Measurements from ENCODE around the gene EGFL8.
A peak's percentile ranks its signal among the peaks of the same experiment; 100 is the strongest.

EGFL8 gene

GRCh38 chr6:32147401-32148132, 16.8 kb upstream of the EGFL8 start:
- no peak for DNase-seq

DNA sequence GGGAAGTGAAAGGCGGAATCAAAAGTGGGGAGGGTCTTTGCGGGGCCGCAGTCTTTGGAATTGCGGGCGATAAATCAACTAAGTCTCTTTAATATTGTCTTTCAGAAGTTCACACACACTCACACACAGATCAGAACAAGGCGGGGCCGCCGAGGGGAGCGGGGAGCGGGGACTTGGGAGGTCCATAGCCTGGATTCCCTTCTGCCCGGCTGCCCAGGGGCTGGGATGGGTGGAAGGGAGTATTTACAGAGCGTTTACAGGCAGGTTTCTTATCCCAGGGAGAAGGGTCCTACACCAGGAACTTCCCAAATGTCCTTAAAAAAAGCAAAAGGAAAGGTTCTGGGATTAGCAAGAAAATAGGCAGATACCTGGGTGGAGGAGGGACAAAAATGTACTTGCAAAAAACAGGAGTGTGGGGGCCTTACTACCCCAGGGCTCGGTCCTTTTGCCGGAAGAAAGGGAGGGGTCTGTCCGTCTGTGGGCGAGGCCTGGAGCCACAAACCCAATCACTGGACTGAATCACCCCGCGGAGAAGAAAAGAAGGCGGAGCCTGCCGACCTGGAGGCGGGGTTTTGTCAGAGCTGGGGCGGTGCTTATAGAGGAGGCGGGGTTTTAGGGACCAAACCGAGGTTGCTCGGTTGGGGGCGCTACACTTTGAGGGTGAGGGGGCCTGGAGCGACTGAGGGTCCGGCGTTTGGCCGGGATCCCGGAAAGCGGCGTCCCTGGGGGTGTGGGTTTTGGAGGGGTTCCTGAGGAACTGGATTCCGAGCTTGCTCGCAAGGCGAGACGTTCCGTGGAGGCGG, 15.9 kb upstream of the EGFL8 start:
- no peak for DNase-seq

GRCh38 chr6:32149092-32149755, 15.2 kb upstream of the EGFL8 start:
- no peak for DNase-seq

DNA sequence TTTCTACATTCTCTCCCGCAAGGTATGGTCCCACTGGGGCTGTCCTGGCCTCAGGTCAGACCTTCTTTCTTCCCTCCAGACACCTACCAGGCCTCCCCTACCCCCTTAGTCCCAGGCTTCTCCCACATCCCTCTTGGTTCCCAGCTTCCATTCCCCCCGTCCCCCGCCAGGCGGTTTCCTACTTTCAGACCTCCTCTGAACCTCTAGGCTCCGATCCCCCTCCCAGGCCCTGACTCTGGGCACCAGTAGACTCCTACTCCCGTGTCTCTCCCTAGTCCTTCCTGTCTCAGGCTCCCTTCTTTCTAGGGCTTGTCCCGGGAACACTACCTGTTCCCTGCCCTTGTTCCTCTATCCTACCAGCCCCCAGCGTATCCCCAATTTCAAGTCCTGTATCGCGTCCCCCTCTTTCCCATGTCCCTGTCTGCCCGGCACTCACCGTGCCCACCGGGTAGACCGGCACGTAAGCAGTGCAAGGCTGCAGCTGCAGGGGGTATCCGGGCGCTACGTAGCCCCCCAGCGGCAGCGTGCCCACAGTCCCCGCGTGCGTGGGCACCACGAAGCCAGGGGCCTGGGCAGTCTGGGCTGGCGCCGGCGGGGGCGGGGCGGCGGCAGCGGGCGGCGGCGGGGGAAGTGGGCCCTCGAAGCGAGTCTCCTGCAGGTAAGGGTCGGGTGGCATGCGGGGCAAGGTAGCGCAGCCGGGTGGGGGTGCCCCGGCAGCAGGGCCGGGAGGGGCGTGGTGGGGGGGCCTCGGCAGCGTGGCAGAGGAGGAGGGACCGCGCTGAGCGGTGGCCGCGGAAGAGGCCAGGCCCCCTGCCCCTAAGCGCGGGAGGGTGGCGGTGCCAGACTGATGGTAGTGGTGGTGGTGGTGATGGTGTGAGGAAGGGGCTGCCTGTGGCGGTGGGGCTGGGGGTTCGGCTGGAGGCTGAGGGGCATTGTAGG, 14.2 kb upstream of the EGFL8 start:
- DNase-seq = no peak

DNA sequence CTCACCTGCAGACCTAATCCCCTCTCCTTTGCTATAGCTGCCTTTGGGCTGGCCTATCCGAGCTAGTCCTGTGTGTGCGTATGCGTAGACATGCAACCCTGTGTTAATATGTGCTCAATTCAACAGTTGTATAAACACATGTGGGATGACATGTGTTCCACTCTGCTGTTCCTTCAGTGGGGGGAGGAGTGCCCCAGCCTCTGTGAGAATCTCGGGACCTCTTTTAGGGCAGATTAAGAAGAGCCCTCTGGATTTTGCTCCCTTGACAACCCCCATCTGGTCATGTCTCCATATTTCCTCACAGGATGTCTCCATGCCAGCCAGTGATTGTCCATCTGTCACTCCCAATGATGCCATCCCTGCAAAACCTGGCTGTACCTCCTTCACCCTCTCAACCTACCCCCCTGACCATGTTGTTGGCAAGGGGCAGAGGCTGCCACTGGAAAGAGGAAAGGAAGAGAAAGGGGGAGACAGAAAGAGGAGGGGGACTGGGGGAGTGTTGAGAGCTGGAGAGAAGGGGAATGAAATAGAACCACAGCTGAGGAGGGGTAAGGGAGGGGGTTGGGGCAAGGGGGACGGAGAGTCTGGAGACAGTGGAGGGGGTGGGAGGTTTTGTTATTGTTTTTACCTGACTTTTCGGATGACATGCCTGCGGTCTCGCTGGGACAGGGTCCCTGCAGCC, 13.1 kb upstream of the EGFL8 start:
- DNase-seq = peak; percentile 53 to 61

- DNase-seq = no peak
Observed at GRCh38 chr6:32151863-32152768, 12.3 kb upstream of the EGFL8 start, which contains the start of gene PRRT1. PRRT1 (minus strand) TSS chr6:32151939; CDS start chr6:32151827, 112 bp downstream.

- no peak for DNase-seq
Observed at GRCh38 chr6:32152769-32153563, 11.4 kb upstream of the EGFL8 start.

GRCh38 chr6:32153564-32154513, 10.6 kb upstream of the EGFL8 start, which contains the start of gene PPT2:
PPT2 (plus strand) TSS chr6:32154141; CDS start chr6:32154595, 454 bp downstream.
- peak; percentile 86 to 88 for DNase-seq

GRCh38 chr6:32154514-32155161, 9.8 kb upstream of the EGFL8 start:
- DNase-seq = peak in 1 of 2 experiments; percentile 36

GRCh38 chr6:32156891-32157290, 7.5 kb upstream of the EGFL8 start:
- no peak for DNase-seq

GRCh38 chr6:32158052-32158451, 6.3 kb upstream of the EGFL8 start:
- no peak for DNase-seq

GRCh38 chr6:32163559-32164258, 686 bp upstream of the EGFL8 start:
- DNase-seq = no peak

- DNase-seq = no peak
Observed at GRCh38 chr6:32166411-32167061, 2.1 kb downstream of the EGFL8 start.

DNA sequence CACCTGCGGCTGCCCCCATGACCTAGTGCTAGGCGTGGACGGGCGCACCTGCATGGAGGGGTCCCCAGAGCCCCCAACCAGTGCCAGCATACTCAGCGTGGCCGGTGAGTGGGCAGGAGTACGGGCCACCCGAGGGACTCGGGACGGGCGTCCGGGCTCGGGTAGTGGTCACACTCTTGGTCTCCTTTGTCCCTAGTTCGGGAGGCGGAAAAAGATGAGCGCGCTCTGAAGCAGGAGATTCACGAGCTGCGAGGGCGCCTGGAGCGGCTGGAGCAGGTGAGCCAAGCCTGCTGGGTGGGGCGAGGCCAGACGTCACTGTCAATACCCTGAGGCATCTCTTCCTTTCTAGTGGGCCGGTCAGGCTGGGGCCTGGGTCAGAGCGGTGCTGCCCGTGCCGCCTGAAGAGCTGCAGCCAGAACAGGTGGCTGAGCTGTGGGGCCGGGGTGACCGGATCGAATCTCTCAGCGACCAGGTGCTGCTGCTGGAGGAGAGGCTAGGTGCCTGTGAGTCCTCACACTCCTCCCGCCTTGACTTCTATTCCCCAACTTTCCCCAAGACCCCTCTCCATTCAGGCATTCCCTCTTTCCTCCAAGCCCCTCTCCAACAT, 2.9 kb downstream of the EGFL8 start:
- no peak for DNase-seq

- no peak for DNase-seq
Observed at GRCh38 chr6:32167761-32168262, 3.4 kb downstream of the EGFL8 start.

- DNase-seq = no peak
Observed at GRCh38 chr6:32168350-32168749, 4.0 kb downstream of the EGFL8 start.
